IMR-90 (cell line): ENCODE results near the gene CARS2. TPM values are rescaled to one million over a fixed set of nuclear protein-coding genes. Genes with fewer than 3 reads are reported as not detected.

ENCODE experiments used
- ATAC-seq: fragments of 200-7000 bp; cut with Tn5 transposase; 2 replicates; pipeline ENCODE4 v1.9.1; 2020; ENCODE audit warnings: low read depth, mild to moderate bottlenecking, moderate library complexity
- BruUV-seq: library from RNA; stranded (reverse); fragments of 400-500 nt; replicated peaks from 2 replicates; lab custom pipeline; 2021; lab: Mats Ljungman, UMichigan
- CTCF ChIA-PET: fragments of 300-600 bp; formaldehyde crosslinking; extraction: SDS; loops from one replicate; lab custom pipeline; 2021; ENCODE audit warnings: antibody characterized with exemption; lab: Yijun Ruan, JAX
- POLR2A ChIA-PET: fragments of 300-600 bp; sonication (Branson Sonifier 250); formaldehyde crosslinking; loops from one replicate; lab custom pipeline; 2022; ENCODE audit warnings: antibody characterized with exemption; ENCODE audit not compliant: unreplicated experiment; lab: Charles Lee
- DNase-seq: peaks from one replicate; pipeline ENCODE4 v3.0.0; 2013
- H2AFZ ChIP-seq: replicated peaks from 2 replicates; pipeline ENCODE3; 2013; ENCODE audit warnings: low read length, mild to moderate bottlenecking; ENCODE audit not compliant: poor library complexity
- H2AK5ac ChIP-seq: 2 replicates; pipeline ENCODE4 v1.6.1; 2013; ENCODE audit warnings: low read depth, low read length, inconsistent platforms
- H2AK9ac ChIP-seq: replicated peaks from 2 replicates; pipeline ENCODE3; 2013; ENCODE audit warnings: mild to moderate bottlenecking, low read depth, low read length, moderate library complexity; ENCODE audit not compliant: poor library complexity
- H2BK120ac ChIP-seq: 2 replicates; pipeline ENCODE4 v1.6.1; 2013; ENCODE audit warnings: low read depth, low read length, inconsistent platforms
- H2BK15ac ChIP-seq: 3 replicates; pipeline ENCODE4 v1.6.1; 2013; ENCODE audit warnings: low read depth, low read length, inconsistent platforms
- H2BK20ac ChIP-seq: 2 replicates; pipeline ENCODE4 v1.6.1; 2013; ENCODE audit warnings: low read depth, mild to moderate bottlenecking, inconsistent platforms, low read length, moderate library complexity
- H2BK5ac ChIP-seq: 2 replicates; pipeline ENCODE4 v1.6.1; 2013; ENCODE audit warnings: mild to moderate bottlenecking, low read depth, low read length, inconsistent platforms; ENCODE audit not compliant: poor library complexity, severe bottlenecking
- H3K14ac ChIP-seq: replicated peaks from 2 replicates; pipeline ENCODE4 v1.6.1; 2013; ENCODE audit warnings: low read depth, low read length, inconsistent platforms
- H3K18ac ChIP-seq: 2 replicates; pipeline ENCODE4 v1.6.1; 2013; ENCODE audit warnings: low read depth, low read length, control low read depth
- H3K23ac ChIP-seq: 2 replicates; pipeline ENCODE4 v1.6.1; 2013; ENCODE audit warnings: low read depth, low read length, inconsistent platforms
- H3K27ac ChIP-seq: 2 replicates; pipeline ENCODE4 v1.5.1; 2013; ENCODE audit warnings: mild to moderate bottlenecking, control low read depth, low read length; ENCODE audit not compliant: insufficient read depth
- H3K27me3 ChIP-seq: 2 replicates; pipeline ENCODE4 v1.6.1; 2013; ENCODE audit warnings: low read length; ENCODE audit not compliant: control insufficient read depth, insufficient read depth
- H3K36me3 ChIP-seq: 2 replicates; pipeline ENCODE4 v1.6.1; 2013; ENCODE audit warnings: low read length, mixed read lengths; ENCODE audit not compliant: control insufficient read depth, insufficient read depth
- H3K4ac ChIP-seq: 2 replicates; pipeline ENCODE4 v1.6.1; 2013; ENCODE audit warnings: low read depth, low read length, inconsistent platforms
- H3K4me1 ChIP-seq: 2 replicates; pipeline ENCODE4 v1.6.1; 2013; ENCODE audit warnings: low read length, mixed read lengths; ENCODE audit not compliant: control insufficient read depth, insufficient read depth
- H3K4me2 ChIP-seq: 2 replicates; pipeline ENCODE4 v1.6.1; 2013; ENCODE audit warnings: low read depth, mild to moderate bottlenecking, control low read depth, low read length, moderate library complexity
- H3K4me3 ChIP-seq: 2 replicates; pipeline ENCODE4 v1.5.1; 2013; ENCODE audit warnings: low read depth, mild to moderate bottlenecking, control low read depth, low read length, moderate library complexity; ENCODE audit not compliant: insufficient read depth
- H3K56ac ChIP-seq: 2 replicates; pipeline ENCODE4 v1.6.1; 2013; ENCODE audit warnings: low read length, inconsistent platforms; ENCODE audit not compliant: insufficient read depth; ENCODE audit errors: extremely low read depth
- H3K79me1 ChIP-seq, 2 experiments: 2 replicates each; pipeline ENCODE4 v1.6.1; 2013; ENCODE audit warnings: low read length in 2 of 2, inconsistent platforms in 1 of 2, low read depth in 1 of 2
- H3K9ac ChIP-seq: 2 replicates; pipeline ENCODE4 v1.6.1; 2013; ENCODE audit warnings: low read depth, low read length, control low read depth
- H3K9me1 ChIP-seq: 2 replicates; pipeline ENCODE4 v1.6.1; 2013; ENCODE audit warnings: low read length, inconsistent platforms; ENCODE audit not compliant: insufficient read depth
- H3K9me3 ChIP-seq: 2 replicates; pipeline ENCODE4 v1.6.1; 2013; ENCODE audit warnings: low read length; ENCODE audit not compliant: control insufficient read depth, insufficient read depth
- H4K20me1 ChIP-seq: 2 replicates; pipeline ENCODE4 v1.6.1; 2013; ENCODE audit warnings: low read length, inconsistent platforms; ENCODE audit not compliant: insufficient read depth
- H4K5ac ChIP-seq: 2 replicates; pipeline ENCODE4 v1.6.1; 2013; ENCODE audit warnings: mild to moderate bottlenecking, low read depth, low read length, control low read depth
- H4K8ac ChIP-seq, 2 experiments: 2 replicates each; pipeline ENCODE4 v1.6.1; 2013; ENCODE audit warnings: low read depth in 2 of 2, low read length in 2 of 2, control low read depth in 1 of 2, inconsistent platforms in 1 of 2
- H4K91ac ChIP-seq: 2 replicates; pipeline ENCODE4 v1.6.1; 2013; ENCODE audit warnings: low read depth, low read length, inconsistent platforms; ENCODE audit not compliant: insufficient read depth
- BHLHE40 ChIP-seq: fragments of 150-350 bp; IDR thresholded peaks from 2 replicates; pipeline ENCODE4 v1.6.1; 2016; ENCODE audit warnings: mild to moderate bottlenecking, low read depth, low read length
- CHD1 ChIP-seq: IDR thresholded peaks from 2 replicates; pipeline ENCODE4 v1.6.1; 2012; ENCODE audit warnings: low read depth, low read length, improper control_type of control experiment
- CTCF ChIP-seq: conservative IDR thresholded peaks from 2 replicates; pipeline ENCODE4 v1.5.1; 2012; ENCODE audit warnings: mild to moderate bottlenecking, low read depth, low read length, improper control_type of control experiment
- ELK1 ChIP-seq: fragments of 150-350 bp; IDR thresholded peaks from 2 replicates; pipeline ENCODE4 v1.6.1; 2016; ENCODE audit warnings: low read depth, mild to moderate bottlenecking, low read length, moderate library complexity, borderline replicate concordance
- FOS ChIP-seq: fragments of 150-350 bp; IDR thresholded peaks from 2 replicates; pipeline ENCODE4 v1.6.1; 2016; ENCODE audit warnings: low read depth, low read length
- MAFK ChIP-seq: IDR thresholded peaks from 2 replicates; pipeline ENCODE4 v1.6.1; 2012; ENCODE audit warnings: low read depth, low read length, improper control_type of control experiment
- MAZ ChIP-seq: IDR thresholded peaks from 2 replicates; pipeline ENCODE4 v1.6.1; 2012; ENCODE audit warnings: low read depth, mild to moderate bottlenecking, low read length, improper control_type of control experiment, moderate library complexity, borderline replicate concordance
- MXI1 ChIP-seq: IDR thresholded peaks from 2 replicates; pipeline ENCODE4 v1.6.1; 2012; ENCODE audit warnings: low read depth, mild to moderate bottlenecking, low read length, moderate library complexity, borderline replicate concordance
- POLR2A ChIP-seq: IDR thresholded peaks from 2 replicates; pipeline ENCODE4 v1.6.1; 2012; ENCODE audit warnings: mild to moderate bottlenecking, low read depth, low read length
- RAD21 ChIP-seq: IDR thresholded peaks from 2 replicates; pipeline ENCODE4 v1.6.1; 2012; ENCODE audit warnings: low read length, improper control_type of control experiment
- RFX5 ChIP-seq: IDR thresholded peaks from 2 replicates; pipeline ENCODE4 v1.8.0; 2012; ENCODE audit warnings: low read depth, mild to moderate bottlenecking, low read length, moderate library complexity
- SMC3 ChIP-seq: fragments of 150-350 bp; IDR thresholded peaks from 2 replicates; pipeline ENCODE4 v1.6.1; 2016; ENCODE audit warnings: low read depth, mild to moderate bottlenecking, antibody characterized with exemption, low read length, moderate library complexity
- USF2 ChIP-seq: fragments of 150-350 bp; IDR thresholded peaks from 2 replicates; pipeline ENCODE4 v1.6.1; 2017; ENCODE audit warnings: mild to moderate bottlenecking, antibody characterized with exemption, low read length, low read depth
- WGBS, 2 experiments: methylation state at CpG; one replicate each; pipeline versions ENCODE4 v1.1.5 to v1.1.7; 2013; ENCODE audit warnings: missing lambda C conversion rate in 2 of 2; ENCODE audit not compliant: insufficient read length in 1 of 2; ENCODE audit errors: extremely low coverage in 2 of 2; 5-methylcytosine and 5-hydroxymethylcytosine counted together
- dilution Hi-C: fragments of 300-500 bp; cut with HindIII; formaldehyde crosslinking; loops from one replicate; pipeline ENCODE4 v1.14.3; 2018; ENCODE audit warnings: low sequenced_read_pairs; ENCODE audit not compliant: unreplicated experiment
- in situ Hi-C: fragments of 300-500 bp; cut with MboI; formaldehyde crosslinking; loops from 3 replicates; pipeline ENCODE4 v1.14.3; 2019; ENCODE audit warnings: low sequenced_read_pairs, inconsistent platforms, mixed read lengths
- intact Hi-C: fragments of 100-400 bp; cut with micrococcal nuclease; formaldehyde crosslinking; loops from 2 replicates; pipeline ENCODE4 v1.10.0; 2022
- polyA plus RNA-seq, 3 experiments: library from polyadenylated mRNA; depleted of rRNA; stranded (reverse); fragments of >200 nt; gene quantifications; 2 replicates each; pipeline ENCODE4 v1.2.3, GENCODE V29; 2012; ENCODE audit warnings: low replicate concordance in 1 of 3
- total RNA-seq: library from RNA; depleted of rRNA; stranded (reverse); fragments of >200 nt; gene quantifications from 2 replicates; pipeline ENCODE4 v1.2.3, GENCODE V29; 2012

The CARS2 gene
- total and polyA plus RNA-seq, 2 of the 4 experiments (the other 2 are of a cell fraction) = 76.2 to 76.4 TPM

- 100% methylated on average over 1 of the region's 3 CpGs; no CpG with 5 or more reads in 1 of the 2 experiments for WGBS, 2 experiments
- H3K4me1 ChIP-seq = no peaks in the 10 kb centered on the region
- H3K23ac ChIP-seq = no peak overlapping the region
- no peak for DNase-seq
- no peaks in the 10 kb centered on the region for H3K27me3 ChIP-seq
- dilution Hi-C loops (no loop called here), intact Hi-C loops (no loop called here), in situ Hi-C loops (no loop called here)
- H2AK9ac ChIP-seq = no peak overlapping the region
- no peak overlapping the region for H4K8ac ChIP-seq
- H3K9me1 ChIP-seq = no peaks in the 10 kb centered on the region; the same call in 1 of the 2 replicates
- no peak overlapping the region for H3K4ac ChIP-seq
- H2AFZ ChIP-seq = no peak overlapping the region
- H3K14ac ChIP-seq = no peak overlapping the region
- H2BK15ac ChIP-seq = no peak overlapping the region
- H3K56ac ChIP-seq = no peak overlapping the region
- H4K20me1 ChIP-seq = no peaks in the 10 kb centered on the region
- TF ChIP-seq MXI1 (no peak), RFX5 (no peak), ELK1 (no peak), RAD21 (no peak), MAZ (no peak), SMC3 (no peak), CTCF (no peak), USF2 (no peak), CHD1 (no peak), BHLHE40 (no peak), POLR2A (no peak), MAFK (no peak), FOS (no peak)
- ChIA-PET CTCF (interaction anchor here (0.6 kb wide), 1 partner anchor 63 kb away, joined by 4 read pairs; no protein-coding TSS in a partner anchor), POLR2A (interaction anchor here (0.6 kb wide), 2 partner anchors 27 to 253 kb away, joined by 3 to 5 read pairs; no protein-coding TSS in a partner anchor)
- peaks cover 49% of the 10 kb centered on the region for H3K36me3 ChIP-seq
- H3K4me3 ChIP-seq = no peak overlapping the region
- H3K4me2 ChIP-seq = no peak overlapping the region
- H3K18ac ChIP-seq = no peak overlapping the region
- no peak overlapping the region for H2AK5ac ChIP-seq
- H3K79me1 ChIP-seq = peaks cover 0 to 14% of the 10 kb centered on the region in 2 experiments; a peak in 3 of 4 replicates
- ATAC-seq = no peak
- no peak overlapping the region for H2BK20ac ChIP-seq
- no peak overlapping the region for H3K27ac ChIP-seq
- no TSS peak for BruUV-seq
- H3K9me3 ChIP-seq = peaks cover 3% of the 10 kb centered on the region
- H2BK120ac ChIP-seq = no peak overlapping the region
- no peak overlapping the region for H4K5ac ChIP-seq
- no peak overlapping the region for H4K91ac ChIP-seq
- no peak overlapping the region for H3K9ac ChIP-seq
- no peak overlapping the region for H2BK5ac ChIP-seq
Measured at GRCh38 chr13:110661256-110661655, 44.7 kb downstream of the CARS2 start.
